ENCODE results near the gene ANKRD36.
"Not testable (repeated sequence)": the region's sequence is repeated elsewhere in the genome, so short reads cannot be mapped to it uniquely, and the experiment has no call there.

The ANKRD36 gene

GRCh38 chr2:97293687-97294086 lies 180.7 kb downstream of the ANKRD36 start:
- DNase-seq (ENCODE audit: low read depth) = not testable (repeated sequence)

Measured in fibroblast of the conjunctiva (primary cell).